Fibroblast of lung (primary cell): ENCODE results near the gene NAPB. TPM values are rescaled to one million over a fixed set of nuclear protein-coding genes. Genes with fewer than 3 reads are reported as not detected.

Experiments used
- DNase-seq, 2 donors: peaks; one replicate each; pipeline versions ENCODE4 v3.0.0 to v3.0.0-alpha.2; 2010; ENCODE audit warnings: low read depth in 2 of 2
- H2AFZ ChIP-seq: 2 replicates; pipeline ENCODE4 v1.5.1; 2012; ENCODE audit warnings: low read length, control low read depth, inconsistent platforms
- H3K27ac ChIP-seq: 2 replicates; pipeline ENCODE4 v1.5.1; 2011; ENCODE audit warnings: low read length, control low read depth; ENCODE audit not compliant: insufficient read depth
- H3K27me3 ChIP-seq: 2 replicates; pipeline ENCODE4 v1.5.1; 2011; ENCODE audit warnings: mild to moderate bottlenecking, low read length; ENCODE audit not compliant: control insufficient read depth, insufficient read depth
- H3K36me3 ChIP-seq: 2 replicates; pipeline ENCODE4 v1.5.1; 2011; ENCODE audit warnings: low read length; ENCODE audit not compliant: control insufficient read depth, insufficient read depth
- H3K4me1 ChIP-seq: 2 replicates; pipeline ENCODE4 v1.5.1; 2011; ENCODE audit warnings: low read length; ENCODE audit not compliant: control insufficient read depth, insufficient read depth; ENCODE audit errors: extremely low read depth
- H3K4me2 ChIP-seq: 2 replicates; pipeline ENCODE4 v1.5.1; 2011; ENCODE audit warnings: low read length, control low read depth; ENCODE audit not compliant: insufficient read depth; ENCODE audit errors: extremely low read depth
- H3K4me3 ChIP-seq, 4 experiments: fragments of 200-600 bp in 1 of 4; sonication (generic) in 1 of 4; replicated peaks in 1 of 4; 2 replicates each; pipeline ENCODE4 v1.5.1; 2011 to 2016; ENCODE audit warnings: low read length in 4 of 4, low read depth in 3 of 4, mild to moderate bottlenecking in 3 of 4, control low read depth in 2 of 4, inconsistent platforms in 1 of 4, mixed read lengths in 1 of 4; ENCODE audit not compliant: insufficient read depth in 1 of 4; ENCODE audit errors: control extremely low read depth in 1 of 4
- H3K79me2 ChIP-seq: 2 replicates; pipeline ENCODE4 v1.5.1; 2012; ENCODE audit warnings: mild to moderate bottlenecking, low read length, inconsistent platforms; ENCODE audit not compliant: control insufficient read depth, insufficient read depth
- H3K9ac ChIP-seq: 2 replicates; pipeline ENCODE4 v1.5.1; 2011; ENCODE audit warnings: mild to moderate bottlenecking, low read length, control low read depth; ENCODE audit not compliant: insufficient read depth
- H3K9me3 ChIP-seq: 2 replicates; pipeline ENCODE4 v1.5.1; 2012; ENCODE audit warnings: low read depth, low read length; ENCODE audit not compliant: control insufficient read depth, insufficient read depth
- H4K20me1 ChIP-seq: 2 replicates; pipeline ENCODE4 v1.5.1; 2011; ENCODE audit warnings: low read length; ENCODE audit not compliant: control insufficient read depth, insufficient read depth; ENCODE audit errors: extremely low read depth
- CTCF ChIP-seq, 2 donors: IDR thresholded peaks in 1 of 2; conservative IDR thresholded peaks in 1 of 2; 1 replicate in 1 of 2; 2 replicates in 1 of 2; pipeline ENCODE4 v1.5.1; 2011 to 2012; ENCODE audit warnings: low read length in 2 of 2, control low read depth in 1 of 2, inconsistent platforms in 1 of 2, low read depth in 1 of 2, mild to moderate bottlenecking in 1 of 2
- EZH2 ChIP-seq: IDR thresholded peaks from 2 replicates; pipeline ENCODE4 v1.5.1; 2012; ENCODE audit warnings: low read length, control low read depth, mild to moderate bottlenecking; ENCODE audit errors: missing control alignments
- polyA plus RNA-seq, 2 donors: library from polyadenylated mRNA; depleted of rRNA in 1 of 2; stranded (reverse) in 1 of 2; unstranded in 1 of 2; fragments of >200 nt; gene quantifications; 2 replicates each; pipeline ENCODE4 v1.2.1, GENCODE V29; 2011 to 2012; ENCODE audit warnings: missing spikeins in 1 of 2
- total RNA-seq: library from RNA; depleted of rRNA; stranded (reverse); fragments of >200 nt; gene quantifications from 2 replicates; pipeline ENCODE4 v1.2.1, GENCODE V29; 2014

Gene NAPB
- total and polyA plus RNA-seq, 2 donors (not counting 1 experiment from before 2014, with no cell fraction given): 5.1 to 12.6 TPM

DNA sequence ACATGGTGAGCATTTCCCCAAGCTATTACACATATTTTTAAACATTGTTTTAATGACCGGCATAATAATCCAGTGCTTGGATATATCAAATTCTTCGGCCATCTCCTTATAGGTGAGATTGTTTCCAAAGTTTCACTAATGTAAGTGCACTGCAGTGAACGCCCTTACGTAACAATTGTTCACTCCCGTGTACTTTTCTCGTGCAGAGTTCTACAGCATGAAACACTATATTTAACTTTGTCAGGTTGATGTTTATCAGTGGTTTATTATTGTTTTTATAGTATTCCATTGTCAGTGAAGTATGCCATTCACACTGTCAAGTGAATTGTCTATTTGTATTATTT is 62.8 kb downstream of the NAPB start:
- no peaks in the 10 kb centered on the region for H3K27me3 ChIP-seq
- H4K20me1 ChIP-seq: no peaks in the 10 kb centered on the region
- H3K27ac ChIP-seq: peak overlapping the region; percentile 19
- peaks cover 18% of the 10 kb centered on the region for H3K79me2 ChIP-seq
- H3K9ac ChIP-seq: peak overlapping the region; percentile 33
- no peaks in the 10 kb centered on the region for H3K36me3 ChIP-seq
- peaks cover 16% of the 10 kb centered on the region for H3K4me1 ChIP-seq
- peak overlapping the region; percentile 24 to 72 (median 48) for H3K4me3 ChIP-seq
- TF ChIP-seq CTCF (conservative IDR thresholded peaks at IDR 0.05 in 1 of 2, IDR thresholded peaks at IDR 0.05 in 1 of 2; ENCODE audit: low read depth in 1 of 2, low read length in 2 of 2) (no peak), EZH2 (no peak)
- DNase-seq: no peak
- H2AFZ ChIP-seq: peak overlapping the region; percentile 27
- H3K4me2 ChIP-seq: peak overlapping the region; percentile 77
- H3K9me3 ChIP-seq: no peaks in the 10 kb centered on the region

DNA sequence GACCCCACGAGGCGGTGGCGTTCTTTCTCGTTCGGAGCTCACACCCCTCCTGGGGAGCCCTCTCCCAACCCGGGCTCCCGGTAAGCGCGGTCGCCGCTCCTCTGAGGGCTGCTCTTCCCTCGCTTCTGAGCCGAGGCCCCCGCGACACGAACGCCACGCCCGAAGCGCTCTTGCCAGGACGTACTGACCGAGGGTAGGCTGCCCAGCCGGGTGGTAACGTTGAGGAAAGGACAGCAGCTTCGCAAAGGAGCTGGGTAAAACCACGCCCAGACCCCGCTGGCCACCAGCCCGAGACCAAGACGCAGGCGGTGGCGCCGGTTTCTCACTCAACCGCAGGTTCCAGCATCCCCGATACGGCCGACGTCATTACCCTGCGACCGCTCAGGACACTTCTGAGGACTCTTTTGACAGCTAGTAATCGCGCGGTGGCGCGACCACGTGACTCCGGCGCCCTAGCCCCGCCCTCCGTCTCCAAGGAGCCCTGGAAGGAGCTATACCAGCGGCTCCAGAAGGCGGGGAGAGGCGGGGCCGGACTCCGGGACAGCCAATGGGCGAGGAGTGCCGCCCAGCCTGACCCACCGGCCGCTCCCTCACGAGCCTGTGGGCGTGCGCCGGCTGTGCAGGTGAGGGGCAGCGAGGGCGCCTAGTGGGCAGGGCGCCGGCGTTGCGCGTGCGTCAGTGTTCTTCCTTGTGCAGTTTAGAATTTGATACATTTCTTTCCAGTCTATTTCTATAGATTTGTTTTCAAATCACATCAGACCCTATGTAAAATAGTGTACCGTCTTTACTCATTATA is 63.3 kb downstream of the NAPB start:
- H3K27me3 ChIP-seq: no peaks in the 10 kb centered on the region
- H3K4me3 ChIP-seq: peak overlapping the region; percentile 67 to 88 (median 70)
- H4K20me1 ChIP-seq: no peaks in the 10 kb centered on the region
- peaks cover 17% of the 10 kb centered on the region for H3K79me2 ChIP-seq
- DNase-seq: peak; percentile 99
- H2AFZ ChIP-seq: peak overlapping the region; percentile 68
- H3K4me1 ChIP-seq: peaks cover 10% of the 10 kb centered on the region
- no peaks in the 10 kb centered on the region for H3K9me3 ChIP-seq
- peak overlapping the region; percentile 92 for H3K4me2 ChIP-seq
- H3K36me3 ChIP-seq: no peaks in the 10 kb centered on the region
- peak overlapping the region; percentile 95 for H3K27ac ChIP-seq
- peak overlapping the region; percentile 87 for H3K9ac ChIP-seq
- TF ChIP-seq CTCF (conservative IDR thresholded peaks at IDR 0.05 in 1 of 2, IDR thresholded peaks at IDR 0.05 in 1 of 2; ENCODE audit: low read depth in 1 of 2, low read length in 2 of 2): no peak
- TF ChIP-seq EZH2: no peak

DNA sequence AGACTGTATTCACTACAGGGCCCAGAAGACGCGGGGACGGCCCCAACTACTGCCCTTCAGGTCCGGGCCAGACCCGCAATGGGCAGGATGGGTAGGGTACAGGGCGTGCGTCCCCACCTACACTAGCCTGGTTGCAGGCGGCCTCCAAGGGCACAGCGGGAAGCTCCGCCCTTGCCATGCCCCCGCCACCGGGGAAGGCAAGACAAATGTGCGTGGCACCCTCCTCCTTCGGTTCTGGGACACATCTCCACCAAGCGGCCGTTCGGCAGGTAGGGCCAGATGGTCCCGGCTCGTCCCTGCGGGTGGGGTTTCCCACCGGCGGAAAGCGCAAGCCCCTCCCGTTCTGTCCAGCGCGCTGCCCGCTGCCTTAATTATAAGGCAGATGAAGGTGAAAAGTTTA is 65.1 kb downstream of the NAPB start:
- no peak for DNase-seq
- Histone ChIP-seq H3K4me3 (no peak overlapping the region), H4K20me1 (no peaks in the 10 kb centered on the region), H3K27ac (no peak overlapping the region), H3K9me3 (no peaks in the 10 kb centered on the region), H3K4me2 (no peak overlapping the region), H3K79me2 (peaks cover 28% of the 10 kb centered on the region), H3K9ac (no peak overlapping the region), H3K36me3 (no peaks in the 10 kb centered on the region), H3K27me3 (no peaks in the 10 kb centered on the region), H3K4me1 (peaks cover 16% of the 10 kb centered on the region), H2AFZ (no peak overlapping the region)
- TF ChIP-seq EZH2: no peak
- no peak for TF ChIP-seq CTCF (conservative IDR thresholded peaks at IDR 0.05 in 1 of 2, IDR thresholded peaks at IDR 0.05 in 1 of 2; ENCODE audit: low read depth in 1 of 2, low read length in 2 of 2)
